Mesenchymal stem cell (in vitro differentiated cells and primary cell): ENCODE results near the gene ARMC8.

Experiments
- DNase-seq: peaks from one replicate; pipeline ENCODE4 v3.0.0-alpha.2; 2013
- H2AFZ ChIP-seq: one replicate; pipeline ENCODE4 v1.6.1; 2013; ENCODE audit warnings: low read depth, mild to moderate bottlenecking, control low read depth, inconsistent platforms, low read length, moderate library complexity
- H2AK5ac ChIP-seq: 2 replicates; pipeline ENCODE4 v1.6.1; 2013; ENCODE audit warnings: low read length, moderate library complexity, mild to moderate bottlenecking, inconsistent platforms; ENCODE audit not compliant: severe bottlenecking
- H2BK120ac ChIP-seq: one replicate; pipeline ENCODE4 v1.6.1; 2013; ENCODE audit warnings: low read depth, mild to moderate bottlenecking, inconsistent platforms, low read length, moderate library complexity
- H2BK12ac ChIP-seq, 2 experiments: one replicate each; pipeline ENCODE4 v1.6.1; 2013; ENCODE audit warnings: inconsistent platforms in 2 of 2, low read length in 2 of 2, mild to moderate bottlenecking in 2 of 2, moderate library complexity in 2 of 2, control low read depth in 1 of 2
- H2BK15ac ChIP-seq: one replicate; pipeline ENCODE4 v1.6.1; 2013; ENCODE audit warnings: mild to moderate bottlenecking, low read depth, inconsistent platforms; ENCODE audit not compliant: poor library complexity, severe bottlenecking
- H2BK5ac ChIP-seq: 2 replicates; pipeline ENCODE4 v1.6.1; 2013; ENCODE audit warnings: low read depth, mild to moderate bottlenecking, low read length, control low read depth, inconsistent platforms; ENCODE audit not compliant: poor library complexity, severe bottlenecking
- H3K14ac ChIP-seq, 2 experiments: one replicate each; pipeline ENCODE4 v1.6.1; 2013; ENCODE audit warnings: inconsistent platforms in 2 of 2, low read length in 2 of 2, control low read depth in 1 of 2, mild to moderate bottlenecking in 1 of 2, moderate library complexity in 1 of 2
- H3K18ac ChIP-seq, 2 experiments: one replicate each; pipeline ENCODE4 v1.6.1; 2013; ENCODE audit warnings: inconsistent platforms in 2 of 2, low read length in 2 of 2, control low read depth in 1 of 2, low read depth in 1 of 2, mild to moderate bottlenecking in 1 of 2
- H3K23ac ChIP-seq, 2 experiments: one replicate each; pipeline ENCODE4 v1.6.1; 2013; ENCODE audit warnings: inconsistent platforms in 2 of 2, low read length in 2 of 2, mild to moderate bottlenecking in 2 of 2, moderate library complexity in 2 of 2, control low read depth in 1 of 2
- H3K27ac ChIP-seq: 2 replicates; pipeline ENCODE4 v1.5.1; 2013; ENCODE audit warnings: mild to moderate bottlenecking, moderate library complexity, low read length, control low read depth, inconsistent platforms; ENCODE audit not compliant: poor library complexity, severe bottlenecking
- H3K27me3 ChIP-seq, 2 experiments: 2 replicates each; pipeline versions ENCODE4 v1.6.1 to v1.7.0; 2013; ENCODE audit warnings: low read length in 2 of 2, mild to moderate bottlenecking in 2 of 2, moderate library complexity in 2 of 2, control low read depth in 1 of 2, inconsistent platforms in 1 of 2; ENCODE audit not compliant: control insufficient read depth in 1 of 2, insufficient read depth in 1 of 2
- H3K36me3 ChIP-seq, 2 experiments: 2 replicates each; pipeline versions ENCODE4 v1.6.1 to v1.7.0; 2013; ENCODE audit warnings: low read length in 2 of 2, control low read depth in 1 of 2, inconsistent platforms in 1 of 2, low read depth in 1 of 2, mild to moderate bottlenecking in 1 of 2; ENCODE audit not compliant: insufficient read depth in 2 of 2, control insufficient read depth in 1 of 2
- H3K4ac ChIP-seq, 2 experiments: one replicate each; pipeline ENCODE4 v1.6.1; 2013; ENCODE audit warnings: inconsistent platforms in 2 of 2, low read length in 2 of 2, mild to moderate bottlenecking in 2 of 2, moderate library complexity in 2 of 2, control low read depth in 1 of 2, low read depth in 1 of 2
- H3K4me1 ChIP-seq: 2 replicates; pipeline ENCODE4 v1.6.1; 2013; ENCODE audit warnings: low read depth, low read length, control low read depth; ENCODE audit not compliant: control insufficient read depth, insufficient read depth
- H3K4me2 ChIP-seq: 2 replicates; pipeline ENCODE4 v1.6.1; 2013; ENCODE audit warnings: low read length, mild to moderate bottlenecking, inconsistent platforms; ENCODE audit not compliant: poor library complexity, severe bottlenecking
- H3K4me3 ChIP-seq, 2 experiments: 2 replicates each; pipeline versions ENCODE4 v1.5.1 to v1.7.0; 2013; ENCODE audit warnings: low read length in 2 of 2, mild to moderate bottlenecking in 2 of 2, control low read depth in 1 of 2, low read depth in 1 of 2; ENCODE audit not compliant: insufficient read depth in 1 of 2
- H3K79me1 ChIP-seq: replicated peaks from 2 replicates; pipeline ENCODE4 v1.6.1; 2013; ENCODE audit warnings: mild to moderate bottlenecking, control low read depth, low read length, inconsistent platforms; ENCODE audit not compliant: poor library complexity, severe bottlenecking
- H3K9ac ChIP-seq: 2 replicates; pipeline ENCODE4 v1.7.0; 2013; ENCODE audit warnings: mild to moderate bottlenecking, low read length, moderate library complexity
- H3K9me3 ChIP-seq: 2 replicates; pipeline ENCODE4 v1.7.0; 2013; ENCODE audit warnings: mild to moderate bottlenecking, low read length; ENCODE audit not compliant: control insufficient read depth
- H4K8ac ChIP-seq: one replicate; pipeline ENCODE4 v1.6.1; 2013; ENCODE audit warnings: inconsistent platforms, mild to moderate bottlenecking, low read length, moderate library complexity
- H4K91ac ChIP-seq: one replicate; pipeline ENCODE4 v1.6.1; 2013; ENCODE audit warnings: mild to moderate bottlenecking, low read length, inconsistent platforms
- WGBS: methylation state at CpG from one replicate; pipeline ENCODE4 v1.1.7; 2013; ENCODE audit warnings: mixed read lengths; 5-methylcytosine and 5-hydroxymethylcytosine counted together

The ARMC8 gene

DNA sequence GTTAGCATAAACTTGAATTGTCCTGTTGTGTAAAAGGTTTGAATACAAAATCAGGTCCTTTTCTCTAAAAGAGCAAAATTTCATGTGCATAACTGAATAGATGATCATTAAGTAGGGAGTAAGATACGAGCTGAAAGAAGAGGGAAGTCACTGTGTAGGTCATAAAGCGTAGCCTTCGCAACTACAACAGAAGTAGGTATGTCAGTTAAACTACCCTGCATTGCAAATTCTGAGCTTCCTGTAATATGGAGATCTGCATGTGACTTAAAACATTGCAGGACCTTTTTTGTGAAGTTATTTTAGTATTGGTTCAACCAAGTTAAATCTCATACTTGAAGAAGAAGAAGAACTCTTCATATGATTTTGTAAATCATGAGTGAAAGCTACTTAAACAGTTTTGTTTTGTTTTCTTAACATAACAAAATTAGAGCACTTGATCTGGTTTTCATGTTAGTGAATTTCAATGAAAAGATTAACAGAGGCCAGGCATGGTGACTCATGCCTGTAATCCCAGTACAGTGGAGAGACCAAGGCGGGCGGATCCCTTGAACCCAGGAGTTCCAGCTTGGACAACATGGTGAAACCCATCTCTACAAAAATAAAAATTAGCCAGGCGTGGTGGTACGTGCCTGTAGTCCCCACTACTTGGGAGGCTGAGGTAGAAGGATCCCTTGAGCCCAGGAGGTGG lies 26.4 kb downstream of the ARMC8 start:
- no peak overlapping the region for H3K4ac ChIP-seq
- no peak overlapping the region for H2BK12ac ChIP-seq
- no peak for DNase-seq
- H3K18ac ChIP-seq, result peak overlapping the region in 1 of 2 experiments; percentile 21
- 93% methylated on average over 6 of the region's 7 CpGs for WGBS
- H3K4me1 ChIP-seq, result peaks cover 3% of the 10 kb centered on the region
- no peak overlapping the region for H2AK5ac ChIP-seq
- no peak overlapping the region for H2AFZ ChIP-seq
- H3K4me3 ChIP-seq, result no peak overlapping the region
- no peak overlapping the region for H2BK5ac ChIP-seq
- peaks cover 0 to 8% of the 10 kb centered on the region in 2 experiments for H3K36me3 ChIP-seq
- H2BK15ac ChIP-seq, result no peak overlapping the region
- no peak overlapping the region for H4K8ac ChIP-seq
- no peak overlapping the region for H3K4me2 ChIP-seq
- H3K9ac ChIP-seq, result no peak overlapping the region
- H4K91ac ChIP-seq, result no peak overlapping the region
- no peaks in the 10 kb centered on the region for H3K9me3 ChIP-seq
- H2BK120ac ChIP-seq, result no peak overlapping the region
- peaks cover 8% of the 10 kb centered on the region for H3K79me1 ChIP-seq
- H3K27ac ChIP-seq, result no peak overlapping the region
- no peak overlapping the region for H3K14ac ChIP-seq
- no peak overlapping the region for H3K23ac ChIP-seq
- no peaks in the 10 kb centered on the region for H3K27me3 ChIP-seq

DNA sequence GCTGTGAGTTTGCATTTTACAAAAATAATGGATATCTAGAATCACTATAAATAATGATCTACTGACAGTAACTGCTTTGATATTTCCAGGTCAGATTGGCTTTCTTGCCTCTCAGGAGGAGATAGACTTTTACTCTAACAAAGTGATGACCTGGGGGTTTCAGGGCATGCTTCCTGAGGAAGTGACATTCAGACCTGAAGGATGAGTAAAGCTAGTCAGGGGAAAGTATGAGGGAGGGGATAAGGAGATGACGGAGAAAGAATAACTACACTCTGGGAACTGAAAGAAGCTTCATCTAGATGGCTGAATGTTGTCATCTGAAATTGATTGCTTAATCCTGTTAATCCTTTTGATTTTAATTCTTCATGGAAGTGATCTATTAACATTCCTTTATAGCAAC lies 32.2 kb downstream of the ARMC8 start:
- H2AK5ac ChIP-seq, result no peak overlapping the region
- no peak overlapping the region for H3K23ac ChIP-seq
- H2BK15ac ChIP-seq, result no peak overlapping the region
- H3K27ac ChIP-seq, result no peak overlapping the region
- no peak overlapping the region for H3K4me3 ChIP-seq
- H2BK5ac ChIP-seq, result no peak overlapping the region
- H3K9me3 ChIP-seq, result no peaks in the 10 kb centered on the region
- peaks cover 9 to 25% of the 10 kb centered on the region in 2 experiments for H3K36me3 ChIP-seq
- no peaks in the 10 kb centered on the region for H3K4me1 ChIP-seq
- no peak overlapping the region for H3K18ac ChIP-seq
- no peak overlapping the region for H3K4me2 ChIP-seq
- WGBS, result 80% methylated on average over 1 of the region's 1 CpG
- H2BK120ac ChIP-seq, result no peak overlapping the region
- H2BK12ac ChIP-seq, result no peak overlapping the region
- H3K9ac ChIP-seq, result no peak overlapping the region
- no peak overlapping the region for H3K4ac ChIP-seq
- peaks cover 23% of the 10 kb centered on the region for H3K79me1 ChIP-seq
- no peak overlapping the region for H4K91ac ChIP-seq
- no peak overlapping the region for H4K8ac ChIP-seq
- H2AFZ ChIP-seq, result no peak overlapping the region
- no peak overlapping the region for H3K14ac ChIP-seq
- no peak for DNase-seq
- H3K27me3 ChIP-seq, result no peaks in the 10 kb centered on the region

DNA sequence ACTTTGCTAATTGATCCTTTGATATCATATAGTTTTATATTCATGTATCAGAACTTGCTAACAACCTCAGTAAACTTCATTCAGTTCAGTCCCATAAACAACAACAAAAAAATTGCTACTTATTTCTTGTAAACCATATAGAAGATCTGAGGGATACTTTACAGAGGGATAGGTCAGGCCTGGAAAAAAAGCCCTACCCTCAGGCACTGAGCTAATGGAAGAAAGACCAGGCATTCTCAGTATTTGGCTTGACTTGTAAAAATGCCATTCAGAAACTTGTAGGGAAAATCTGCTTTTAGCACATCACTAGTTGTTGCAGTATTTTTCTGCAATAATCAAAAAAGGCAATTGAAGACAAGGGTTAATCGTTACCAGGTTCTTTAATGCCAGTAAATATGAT lies 33.1 kb downstream of the ARMC8 start:
- Histone ChIP-seq H3K36me3 (peaks cover 16 to 34% of the 10 kb centered on the region in 2 experiments), H3K4me1 (no peaks in the 10 kb centered on the region), H3K4me3 (no peak overlapping the region), H3K27me3 (no peaks in the 10 kb centered on the region), H3K14ac (no peak overlapping the region), H2BK15ac (no peak overlapping the region), H4K91ac (no peak overlapping the region), H2BK120ac (no peak overlapping the region), H3K18ac (no peak overlapping the region), H3K79me1 (peaks cover 26% of the 10 kb centered on the region), H3K23ac (no peak overlapping the region), H4K8ac (no peak overlapping the region), H3K9me3 (no peaks in the 10 kb centered on the region), H2AFZ (no peak overlapping the region), H2AK5ac (no peak overlapping the region), H2BK12ac (no peak overlapping the region), H3K27ac (no peak overlapping the region), H3K4ac (no peak overlapping the region), H3K9ac (no peak overlapping the region), H2BK5ac (no peak overlapping the region), H3K4me2 (no peak overlapping the region)
- no peak for DNase-seq
- WGBS, result 100% methylated on average over 1 of the region's 1 CpG

DNA sequence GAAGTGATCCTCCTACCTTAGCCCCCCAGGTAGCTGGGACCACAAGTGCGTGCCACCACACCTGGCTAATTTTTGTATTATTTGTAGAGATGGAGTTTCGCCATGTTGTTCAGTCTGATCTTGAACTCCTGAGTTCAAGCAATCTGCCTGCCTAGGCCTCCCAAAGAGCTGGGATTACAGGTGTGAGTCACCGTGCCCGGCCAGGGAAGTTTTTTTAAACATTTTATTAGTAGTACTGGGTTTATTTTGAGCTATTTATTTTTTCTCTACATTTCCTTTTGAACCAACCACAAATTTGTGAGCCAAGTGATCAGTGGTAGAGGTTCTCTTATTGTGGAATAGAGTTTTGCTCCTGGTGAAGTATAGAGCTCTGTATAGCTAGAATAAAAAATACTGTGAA lies 33.7 kb downstream of the ARMC8 start:
- no peak overlapping the region for H3K18ac ChIP-seq
- H3K14ac ChIP-seq, result no peak overlapping the region
- no peak overlapping the region for H3K4me3 ChIP-seq
- H3K36me3 ChIP-seq, result peaks cover 16 to 40% of the 10 kb centered on the region in 2 experiments
- H2BK15ac ChIP-seq, result no peak overlapping the region
- H3K9ac ChIP-seq, result no peak overlapping the region
- no peaks in the 10 kb centered on the region for H3K9me3 ChIP-seq
- H2AK5ac ChIP-seq, result no peak overlapping the region
- H3K4ac ChIP-seq, result no peak overlapping the region
- no peak overlapping the region for H3K27ac ChIP-seq
- no peak overlapping the region for H4K8ac ChIP-seq
- no peak overlapping the region for H2BK5ac ChIP-seq
- H2BK12ac ChIP-seq, result no peak overlapping the region
- H3K27me3 ChIP-seq, result no peaks in the 10 kb centered on the region
- WGBS, result 95% methylated on average over 2 of the region's 4 CpGs
- no peak overlapping the region for H3K4me2 ChIP-seq
- H3K23ac ChIP-seq, result no peak overlapping the region
- no peak overlapping the region for H2AFZ ChIP-seq
- H4K91ac ChIP-seq, result no peak overlapping the region
- peaks cover 26% of the 10 kb centered on the region for H3K79me1 ChIP-seq
- no peak for DNase-seq
- H3K4me1 ChIP-seq, result no peaks in the 10 kb centered on the region
- no peak overlapping the region for H2BK120ac ChIP-seq
